SK-N-MC (cell line): ENCODE data around the gene FER1L5.

Experiments
- DNase-seq: peaks from one replicate; pipeline ENCODE4 v3.0.0-alpha.2; 2011; ENCODE audit warnings: low read depth, low spot score
- H3K27ac ChIP-seq: fragments of 200-600 bp; sonication (generic); 2 replicates; pipeline ENCODE4 v1.5.1; 2016; ENCODE audit warnings: mixed run types
- H3K36me3 ChIP-seq: fragments of 200-600 bp; sonication (generic); 2 replicates; pipeline ENCODE4 v1.6.1; 2017; ENCODE audit warnings: antibody characterized with exemption, low read length, mixed read lengths; ENCODE audit not compliant: insufficient read depth
- H3K4me3 ChIP-seq: fragments of 200-600 bp; sonication (generic); 2 replicates; pipeline ENCODE4 v1.5.1; 2016
- H3K9ac ChIP-seq: fragments of 200-600 bp; sonication (generic); 2 replicates; pipeline ENCODE4 v1.8.0; 2017; ENCODE audit warnings: mixed run types, mixed read lengths; ENCODE audit not compliant: insufficient read length
- H3K9me3 ChIP-seq: fragments of 200-600 bp; sonication (generic); 2 replicates; pipeline ENCODE4 v1.6.1; 2017; ENCODE audit warnings: low read depth, mild to moderate bottlenecking, antibody characterized with exemption, low read length, moderate library complexity, mixed read lengths
- EZH2 ChIP-seq: fragments of 200-600 bp; sonication (generic); IDR thresholded peaks from one replicate; pipeline ENCODE4 v1.6.1; 2017; ENCODE audit warnings: antibody characterized with exemption
- FOXP2 ChIP-seq: optimal IDR thresholded peaks from 2 replicates; pipeline ENCODE3; 2011; ENCODE audit warnings: mild to moderate bottlenecking, moderate library complexity; ENCODE audit not compliant: insufficient read depth; ENCODE audit errors: extremely low read length, control extremely low read depth
- POLR2AphosphoS5 ChIP-seq: IDR thresholded peaks from 2 replicates; pipeline ENCODE4 v1.6.1; 2012; ENCODE audit warnings: mild to moderate bottlenecking, low read depth, low read length, borderline replicate concordance

The FER1L5 gene

DNA sequence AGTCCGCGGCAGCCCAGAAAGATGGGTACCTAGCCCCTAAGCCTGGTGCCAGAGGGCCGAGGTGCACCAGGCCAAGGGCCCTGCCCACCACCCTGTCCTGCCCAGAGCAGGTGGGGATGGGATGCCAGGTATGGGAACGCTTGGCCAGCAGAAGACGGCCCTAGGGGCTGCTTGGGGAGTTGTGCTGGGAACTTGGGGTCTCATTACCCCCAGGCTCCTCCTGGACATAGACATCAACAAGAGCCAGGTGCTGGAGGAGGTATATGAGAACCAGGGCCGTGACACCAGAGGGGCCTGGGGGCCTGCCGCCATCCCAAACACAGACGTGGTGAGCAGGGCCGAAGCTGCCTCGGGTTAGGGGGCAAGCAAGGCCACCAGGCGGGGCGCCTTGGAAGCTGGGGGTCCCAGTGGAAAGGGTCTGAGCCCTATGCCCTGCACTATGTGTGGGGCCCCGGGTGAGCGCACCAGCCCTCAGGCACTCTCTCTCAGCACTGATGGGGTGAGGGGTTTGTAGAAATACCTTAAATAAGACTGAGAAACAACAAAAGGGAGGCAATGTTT is 46.9 kb downstream of the FER1L5 start:
- no peaks in the 10 kb centered on the region for H3K36me3 ChIP-seq
- no peak overlapping the region for H3K4me3 ChIP-seq
- no peak overlapping the region for H3K9ac ChIP-seq
- no peak for DNase-seq
- H3K9me3 ChIP-seq, result no peaks in the 10 kb centered on the region
- TF ChIP-seq EZH2 (no peak), FOXP2 (no peak), POLR2AphosphoS5 (no peak)
- no peak overlapping the region for H3K27ac ChIP-seq

DNA sequence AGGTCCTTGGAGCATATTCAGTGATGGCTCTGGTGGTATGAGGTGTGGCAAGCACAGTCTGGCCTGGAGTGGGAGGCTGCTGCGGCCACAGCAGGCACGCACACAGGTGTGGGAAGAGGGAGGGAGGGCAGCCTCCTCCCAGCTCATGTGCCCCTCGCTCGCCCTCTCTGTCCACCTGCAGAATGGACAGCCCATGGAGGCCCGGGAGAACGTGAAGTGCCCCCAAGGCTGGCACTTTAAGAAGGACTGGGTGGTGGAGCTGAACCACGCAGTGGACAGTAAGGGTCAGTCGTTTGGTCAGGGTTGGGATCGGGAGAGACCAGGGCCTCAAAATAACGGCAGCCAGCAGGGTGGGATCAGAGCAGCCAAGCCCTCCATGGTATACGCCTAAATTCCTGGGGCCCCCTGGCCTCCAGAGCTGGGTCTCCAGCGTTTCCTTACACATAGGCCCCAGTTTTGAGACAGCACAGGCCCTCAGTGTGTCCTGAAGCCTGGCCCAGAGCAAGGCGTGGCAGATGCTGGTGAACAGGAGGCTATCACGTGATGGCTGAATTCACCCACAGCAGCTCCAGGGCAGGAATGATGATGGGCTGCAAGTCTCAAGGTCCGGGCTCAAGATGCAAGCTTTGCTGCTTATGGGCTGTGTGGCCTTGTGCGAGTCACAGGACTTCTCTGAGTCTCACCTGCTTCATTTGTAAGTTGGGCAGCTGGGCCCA is 47.9 kb downstream of the FER1L5 start:
- TF ChIP-seq FOXP2, result no peak
- TF ChIP-seq EZH2, result no peak
- no peak for TF ChIP-seq POLR2AphosphoS5
- H3K36me3 ChIP-seq, result no peaks in the 10 kb centered on the region
- no peak for DNase-seq
- no peak overlapping the region for H3K9ac ChIP-seq
- no peak overlapping the region for H3K27ac ChIP-seq
- no peaks in the 10 kb centered on the region for H3K9me3 ChIP-seq
- no peak overlapping the region for H3K4me3 ChIP-seq

- TF ChIP-seq EZH2 (no peak), FOXP2 (no peak), POLR2AphosphoS5 (no peak)
- Histone ChIP-seq H3K9ac (no peak overlapping the region), H3K27ac (no peak overlapping the region), H3K36me3 (no peaks in the 10 kb centered on the region), H3K4me3 (no peak overlapping the region), H3K9me3 (no peaks in the 10 kb centered on the region)
- DNase-seq, result no peak
Observed at GRCh38 chr2:96691022-96691612, 48.6 kb downstream of the FER1L5 start.

- H3K36me3 ChIP-seq, result no peaks in the 10 kb centered on the region
- H3K9ac ChIP-seq, result no peak overlapping the region
- no peak overlapping the region for H3K4me3 ChIP-seq
- DNase-seq, result no peak
- H3K9me3 ChIP-seq, result no peaks in the 10 kb centered on the region
- TF ChIP-seq EZH2 (no peak), FOXP2 (no peak), POLR2AphosphoS5 (no peak)
- no peak overlapping the region for H3K27ac ChIP-seq
Observed at GRCh38 chr2:96692094-96692971, 49.8 kb downstream of the FER1L5 start.

- no peak overlapping the region; the same call in 1 of the 2 replicates for H3K4me3 ChIP-seq
- TF ChIP-seq POLR2AphosphoS5, result no peak
- no peak for TF ChIP-seq FOXP2
- no peak for TF ChIP-seq EZH2
- DNase-seq, result no peak
- H3K27ac ChIP-seq, result no peak overlapping the region
- no peak overlapping the region for H3K9ac ChIP-seq
- H3K9me3 ChIP-seq, result no peaks in the 10 kb centered on the region
- no peaks in the 10 kb centered on the region for H3K36me3 ChIP-seq
Observed at GRCh38 chr2:96693286-96694200, 51.0 kb downstream of the FER1L5 start.

GRCh38 chr2:96694279-96694678 is 51.7 kb downstream of the FER1L5 start:
- no peak for DNase-seq
- Histone ChIP-seq H3K9me3 (no peaks in the 10 kb centered on the region), H3K27ac (no peak overlapping the region), H3K4me3 (no peak overlapping the region; the same call in 1 of the 2 replicates), H3K9ac (no peak overlapping the region), H3K36me3 (no peaks in the 10 kb centered on the region)
- TF ChIP-seq FOXP2, result no peak
- no peak for TF ChIP-seq POLR2AphosphoS5
- no peak for TF ChIP-seq EZH2

DNA sequence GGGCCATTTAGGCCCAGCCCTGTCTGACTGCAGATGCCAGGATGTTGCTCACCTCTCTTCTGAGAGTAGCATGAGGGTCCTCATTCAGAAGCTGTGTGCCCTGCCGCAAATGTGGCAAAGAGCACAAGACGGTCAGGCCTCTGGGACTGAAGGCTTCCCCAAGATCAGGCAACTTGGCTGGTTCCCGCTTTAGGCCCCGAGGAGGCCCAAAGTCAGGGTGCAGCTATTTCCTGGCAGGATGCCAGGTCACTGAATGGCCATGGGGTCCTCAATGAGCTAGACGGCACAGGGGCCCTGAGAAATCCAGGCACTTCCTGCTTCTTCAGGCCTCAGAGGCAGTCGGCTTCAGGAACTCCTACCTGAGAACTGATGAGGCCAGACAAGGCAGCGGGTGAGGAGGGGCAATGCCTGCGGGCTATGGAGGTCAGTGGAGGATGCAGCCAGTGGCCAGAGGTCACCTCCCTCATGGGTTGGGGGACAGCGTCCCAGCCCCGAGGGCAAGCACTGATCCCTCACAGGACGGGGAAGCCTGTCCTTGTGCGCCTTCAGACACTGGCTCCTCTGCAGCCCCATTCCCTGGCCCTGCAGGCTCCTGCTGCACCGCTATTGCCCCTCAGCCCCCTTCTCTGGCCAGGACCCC is 52.4 kb downstream of the FER1L5 start:
- Histone ChIP-seq H3K9me3 (no peaks in the 10 kb centered on the region), H3K9ac (no peak overlapping the region), H3K36me3 (no peaks in the 10 kb centered on the region), H3K27ac (no peak overlapping the region), H3K4me3 (no peak overlapping the region)
- DNase-seq, result no peak
- TF ChIP-seq FOXP2, result no peak
- no peak for TF ChIP-seq POLR2AphosphoS5
- TF ChIP-seq EZH2, result no peak
